Esophagus squamous epithelium (tissue), 4 donors: ENCODE data around the gene PACS2.

Experiments
- POLR2A ChIP-seq, 4 donors: fragments of 450-650 bp; IDR thresholded peaks; one replicate each; pipeline ENCODE4 v1.6.1; 2017; ENCODE audit warnings: antibody characterized with exemption in 4 of 4, mild to moderate bottlenecking in 4 of 4, moderate library complexity in 3 of 4
- TF ChIP-seq, protein P1 (sequence below), 6 experiments: fragments of 450-650 bp in 4 of 6; fragments of 200-600 bp in 2 of 6; sonication (generic) in 2 of 6; IDR thresholded peaks; one replicate each; pipeline ENCODE4 v1.5.1; 2016 to 2019; ENCODE audit warnings: antibody characterized with exemption in 6 of 6, mild to moderate bottlenecking in 4 of 6, moderate library complexity in 4 of 6

DNA sequence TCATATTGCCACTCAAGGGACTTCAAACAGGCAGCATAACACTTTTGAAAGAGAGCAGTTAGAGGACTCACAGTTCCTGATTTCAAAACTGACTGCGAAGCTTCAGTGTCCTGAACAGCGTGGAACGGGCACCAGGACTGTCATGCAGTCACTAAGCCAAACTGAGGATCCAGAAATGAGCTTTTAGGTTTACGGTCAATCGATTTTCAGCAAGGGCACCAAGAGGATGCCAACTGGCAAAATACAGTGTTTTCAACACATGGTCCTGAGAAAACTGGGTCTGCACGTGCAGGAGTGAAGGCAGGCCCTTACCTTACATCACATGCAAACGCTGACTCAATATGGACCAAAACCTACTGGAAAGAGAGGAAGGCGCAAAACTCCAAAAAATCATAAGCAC is 29.4 kb upstream of the PACS2 start:
- no peak for TF ChIP-seq POLR2A (IDR thresholded peaks at IDR 0.05)
- TF ChIP-seq, protein P1, sequence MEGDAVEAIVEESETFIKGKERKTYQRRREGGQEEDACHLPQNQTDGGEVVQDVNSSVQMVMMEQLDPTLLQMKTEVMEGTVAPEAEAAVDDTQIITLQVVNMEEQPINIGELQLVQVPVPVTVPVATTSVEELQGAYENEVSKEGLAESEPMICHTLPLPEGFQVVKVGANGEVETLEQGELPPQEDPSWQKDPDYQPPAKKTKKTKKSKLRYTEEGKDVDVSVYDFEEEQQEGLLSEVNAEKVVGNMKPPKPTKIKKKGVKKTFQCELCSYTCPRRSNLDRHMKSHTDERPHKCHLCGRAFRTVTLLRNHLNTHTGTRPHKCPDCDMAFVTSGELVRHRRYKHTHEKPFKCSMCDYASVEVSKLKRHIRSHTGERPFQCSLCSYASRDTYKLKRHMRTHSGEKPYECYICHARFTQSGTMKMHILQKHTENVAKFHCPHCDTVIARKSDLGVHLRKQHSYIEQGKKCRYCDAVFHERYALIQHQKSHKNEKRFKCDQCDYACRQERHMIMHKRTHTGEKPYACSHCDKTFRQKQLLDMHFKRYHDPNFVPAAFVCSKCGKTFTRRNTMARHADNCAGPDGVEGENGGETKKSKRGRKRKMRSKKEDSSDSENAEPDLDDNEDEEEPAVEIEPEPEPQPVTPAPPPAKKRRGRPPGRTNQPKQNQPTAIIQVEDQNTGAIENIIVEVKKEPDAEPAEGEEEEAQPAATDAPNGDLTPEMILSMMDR (IDR thresholded peaks at IDR 0.05): no peak
